ENCODE measurements around the gene ZNF821.
"Not testable (repeated sequence)": the region's sequence is repeated elsewhere in the genome, so short reads cannot be mapped to it uniquely, and the experiment has no call there.

The ZNF821 gene

GRCh38 chr16:71902656-71903365 lies 18.8 kb upstream of the ZNF821 start:
- no peak for DNase-seq (ENCODE audit: low read depth, low spot score)

- DNase-seq (ENCODE audit: low read depth, low spot score): no peak
Observed at GRCh38 chr16:71899171-71899570, 15.2 kb upstream of the ZNF821 start.

GRCh38 chr16:71896764-71897368 lies 12.9 kb upstream of the ZNF821 start:
- no peak for DNase-seq (ENCODE audit: low read depth, low spot score)

GRCh38 chr16:71895679-71896365 lies 11.8 kb upstream of the ZNF821 start:
- no peak for DNase-seq (ENCODE audit: low read depth, low spot score)

GRCh38 chr16:71894921-71895678 lies 11.1 kb upstream of the ZNF821 start, which contains the start of gene IST1:
Gene IST1, plus strand, starts transcription at chr16:71895531. Its CDS starts 20,110 bp downstream, at chr16:71915641.
- DNase-seq (ENCODE audit: low read depth, low spot score): peak; percentile 88

GRCh38 chr16:71894229-71894920 lies 10.4 kb upstream of the ZNF821 start:
- peak; percentile 45 for DNase-seq (ENCODE audit: low read depth, low spot score)

- DNase-seq (ENCODE audit: low read depth, low spot score): no peak
Observed at GRCh38 chr16:71893888-71894228, 9.9 kb upstream of the ZNF821 start.

GRCh38 chr16:71889147-71889546 lies 5.2 kb upstream of the ZNF821 start:
- no peak for DNase-seq (ENCODE audit: low read depth, low spot score)

- no peak for DNase-seq (ENCODE audit: low read depth, low spot score)
Observed at GRCh38 chr16:71885261-71885650, 1.3 kb upstream of the ZNF821 start.

- no peak for DNase-seq (ENCODE audit: low read depth, low spot score)
Observed at GRCh38 chr16:71883168-71883848, 674 bp downstream of the ZNF821 start.

- DNase-seq (ENCODE audit: low read depth, low spot score): no peak
Observed at GRCh38 chr16:71882505-71883167, 1.3 kb downstream of the ZNF821 start.

GRCh38 chr16:71880176-71880575 lies 3.8 kb downstream of the ZNF821 start:
- no peak for DNase-seq (ENCODE audit: low read depth, low spot score)

GRCh38 chr16:71878911-71879310 lies 5.1 kb downstream of the ZNF821 start:
- DNase-seq (ENCODE audit: low read depth, low spot score): no peak

GRCh38 chr16:71873199-71873598 lies 10.8 kb downstream of the ZNF821 start:
- no peak for DNase-seq (ENCODE audit: low read depth, low spot score)

GRCh38 chr16:71870818-71871217 lies 13.2 kb downstream of the ZNF821 start:
- no peak for DNase-seq (ENCODE audit: low read depth, low spot score)

- DNase-seq (ENCODE audit: low read depth, low spot score): no peak
Observed at GRCh38 chr16:71869089-71869488, 14.9 kb downstream of the ZNF821 start.

GRCh38 chr16:71867939-71868338 lies 16.0 kb downstream of the ZNF821 start:
- no peak for DNase-seq (ENCODE audit: low read depth, low spot score)

GRCh38 chr16:71867175-71867574 lies 16.8 kb downstream of the ZNF821 start:
- DNase-seq (ENCODE audit: low read depth, low spot score): not testable (repeated sequence)

- DNase-seq (ENCODE audit: low read depth, low spot score): no peak
Observed at GRCh38 chr16:71865173-71865863, 18.7 kb downstream of the ZNF821 start.

GRCh38 chr16:71863995-71864394 lies 20.0 kb downstream of the ZNF821 start:
- no peak for DNase-seq (ENCODE audit: low read depth, low spot score)
